Urinary bladder (tissue), 4 donors: Measurements from ENCODE around the gene C1QTNF8. TPM values are rescaled to one million over a fixed set of nuclear protein-coding genes. Genes with fewer than 3 reads are reported as not detected.
"Not testable (repeated sequence)": the region's sequence is repeated elsewhere in the genome, so short reads cannot be mapped to it uniquely, and the experiment has no call there.

ENCODE experiments used
- DNase-seq: peaks from one replicate; pipeline ENCODE4 v3.0.0-alpha.2; 2015; ENCODE audit errors: extremely low spot score
- H3K27ac ChIP-seq: one replicate; pipeline ENCODE4 v1.5.1; 2013; ENCODE audit warnings: low read depth, mild to moderate bottlenecking, moderate library complexity
- H3K36me3 ChIP-seq: one replicate; pipeline ENCODE4 v1.6.1; 2013; ENCODE audit warnings: mild to moderate bottlenecking, moderate library complexity; ENCODE audit not compliant: insufficient read depth
- H3K4me1 ChIP-seq: one replicate; pipeline ENCODE4 v1.6.1; 2013; ENCODE audit warnings: mild to moderate bottlenecking, moderate library complexity; ENCODE audit not compliant: insufficient read depth
- H3K4me3 ChIP-seq: one replicate; pipeline ENCODE4 v1.5.1; 2013; ENCODE audit warnings: low read depth, low read length
- WGBS: extraction: QIAGEN DNeasy Blood & Tissue Kit; methylation state at CpG from one replicate; pipeline ENCODE4 v1.1.7; 2013; 5-methylcytosine and 5-hydroxymethylcytosine counted together
- polyA plus RNA-seq: library from polyadenylated mRNA; stranded (reverse); fragments of 200-250 nt; gene quantifications from one replicate; pipeline ENCODE4 v1.2.3, GENCODE V29; 2013
- total RNA-seq: library from RNA; depleted of rRNA; stranded (reverse); fragments of >200 nt; gene quantifications from one replicate; pipeline ENCODE4 v1.2.3, GENCODE V29; 2014
- donor health status: healthy with polysubstance abuse.
- donor health status: healthy.

Gene C1QTNF8
- total and polyA plus RNA-seq, 2 donors, result not detected

- H3K4me3 ChIP-seq, result no peak overlapping the region
- 34% methylated on average over 27 of the region's 27 CpGs for WGBS
- H3K27ac ChIP-seq, result no peak overlapping the region
- H3K36me3 ChIP-seq, result no peaks in the 10 kb centered on the region
- no peaks in the 10 kb centered on the region for H3K4me1 ChIP-seq
- DNase-seq, result no peak
Observed at GRCh38 chr16:1090620-1091587, 5.1 kb downstream of the C1QTNF8 start.

GRCh38 chr16:1089822-1090619 lies 6.0 kb downstream of the C1QTNF8 start:
- Histone ChIP-seq H3K4me1 (no peaks in the 10 kb centered on the region), H3K36me3 (no peaks in the 10 kb centered on the region), H3K27ac (no peak overlapping the region), H3K4me3 (no peak overlapping the region)
- WGBS, result 22% methylated on average over 38 of the region's 38 CpGs
- DNase-seq, result no peak

- Histone ChIP-seq H3K4me3 (no peak overlapping the region), H3K4me1 (no peaks in the 10 kb centered on the region), H3K27ac (no peak overlapping the region), H3K36me3 (no peaks in the 10 kb centered on the region)
- 38% methylated on average over 17 of the region's 17 CpGs for WGBS
- no peak for DNase-seq
Observed at GRCh38 chr16:1089439-1089821, 6.6 kb downstream of the C1QTNF8 start.

- no peak overlapping the region for H3K27ac ChIP-seq
- no peaks in the 10 kb centered on the region for H3K4me1 ChIP-seq
- H3K36me3 ChIP-seq, result no peaks in the 10 kb centered on the region
- no peak for DNase-seq
- H3K4me3 ChIP-seq, result no peak overlapping the region
- 59% methylated on average over 40 of the region's 40 CpGs for WGBS
Observed at GRCh38 chr16:1088295-1089170, 7.5 kb downstream of the C1QTNF8 start.

- not testable (repeated sequence) for DNase-seq, H3K36me3 ChIP-seq, H3K4me1 ChIP-seq, H3K27ac ChIP-seq, H3K4me3 ChIP-seq
- 81% methylated on average over 10 of the region's 10 CpGs for WGBS
Observed at GRCh38 chr16:1086443-1086842, 9.6 kb downstream of the C1QTNF8 start.

- Histone ChIP-seq H3K27ac (no peak overlapping the region), H3K36me3 (no peaks in the 10 kb centered on the region), H3K4me1 (no peaks in the 10 kb centered on the region), H3K4me3 (no peak overlapping the region)
- no peak for DNase-seq
- WGBS, result 94% methylated on average over 6 of the region's 6 CpGs
Observed at GRCh38 chr16:1084971-1085370, 11.1 kb downstream of the C1QTNF8 start.

- Histone ChIP-seq H3K4me1 (no peaks in the 10 kb centered on the region), H3K4me3 (no peak overlapping the region), H3K27ac (peak overlapping the region; percentile 59), H3K36me3 (no peaks in the 10 kb centered on the region)
- DNase-seq, result peak; percentile 29
- 27% methylated on average over 34 of the region's 34 CpGs for WGBS
Observed at GRCh38 chr16:1082952-1083675, 12.9 kb downstream of the C1QTNF8 start.

GRCh38 chr16:1082266-1082951 lies 13.6 kb downstream of the C1QTNF8 start:
- Histone ChIP-seq H3K4me3 (no peak overlapping the region), H3K36me3 (no peaks in the 10 kb centered on the region), H3K4me1 (no peaks in the 10 kb centered on the region), H3K27ac (peak overlapping the region; percentile 59)
- no peak for DNase-seq
- 56% methylated on average over 21 of the region's 21 CpGs for WGBS

GRCh38 chr16:1081734-1082265 lies 14.2 kb downstream of the C1QTNF8 start:
- no peak overlapping the region for H3K27ac ChIP-seq
- no peak for DNase-seq
- no peaks in the 10 kb centered on the region for H3K36me3 ChIP-seq
- no peak overlapping the region for H3K4me3 ChIP-seq
- WGBS, result 79% methylated on average over 22 of the region's 22 CpGs
- H3K4me1 ChIP-seq, result no peaks in the 10 kb centered on the region

GRCh38 chr16:1080801-1081733 lies 15.0 kb downstream of the C1QTNF8 start:
- WGBS, result 49% methylated on average over 42 of the region's 42 CpGs
- Histone ChIP-seq H3K4me1 (no peaks in the 10 kb centered on the region), H3K36me3 (no peaks in the 10 kb centered on the region), H3K27ac (no peak overlapping the region), H3K4me3 (no peak overlapping the region)
- no peak for DNase-seq

GRCh38 chr16:1079786-1080525 lies 16.1 kb downstream of the C1QTNF8 start:
- 86% methylated on average over 45 of the region's 45 CpGs for WGBS
- Histone ChIP-seq H3K4me1 (no peaks in the 10 kb centered on the region), H3K36me3 (no peaks in the 10 kb centered on the region), H3K27ac (no peak overlapping the region), H3K4me3 (no peak overlapping the region)
- DNase-seq, result no peak
